ENCODE results near the gene ETS1. TPM values are rescaled to one million over a fixed set of nuclear protein-coding genes. Genes with fewer than 3 reads are reported as not detected.

ETS1 gene
- total RNA-seq, 4 donors from 2014 or later: 46.3 to 70.6 (median 57.6) TPM

- peak in 1 of 2 donors; percentile 25 for DNase-seq (ENCODE audit: low spot score in 2 of 2)
- no peaks in the 10 kb centered on the region for H3K27me3 ChIP-seq
- H3K36me3 ChIP-seq: no peaks in the 10 kb centered on the region
- no peak for TF ChIP-seq POLR2A (IDR thresholded peaks at IDR 0.05)
- no peak for TF ChIP-seq CTCF (IDR thresholded peaks at IDR 0.05)
- TF ChIP-seq EP300 (IDR thresholded peaks at IDR 0.05): no peak
- H3K4me1 ChIP-seq: peaks cover 0 to 14% (median 4%) of the 10 kb centered on the region in 4 donors
- no peak overlapping the region for H3K4me3 ChIP-seq
- WGBS, 2 donors: 73 to 79% methylated on average over 8 of the region's 8 CpGs
- peak overlapping the region in 2 of 4 donors; percentile 18 to 54 for H3K27ac ChIP-seq
- H3K9me3 ChIP-seq: no peaks in the 10 kb centered on the region
These were observed 162.5 kb downstream of the ETS1 start for GRCh38 chr11:128424851-128425285.

GRCh38 chr11:128424271-128424711 lies 163.1 kb downstream of the ETS1 start:
- 24 to 30% methylated on average over 8 of the region's 8 CpGs for WGBS, 2 donors
- Histone ChIP-seq H3K4me3 (no peak overlapping the region), H3K27ac (peak overlapping the region in 3 of 4 donors; percentile 18 to 54 (median 25)), H3K9me3 (no peaks in the 10 kb centered on the region), H3K36me3 (no peaks in the 10 kb centered on the region), H3K4me1 (peaks cover 0 to 14% (median 4%) of the 10 kb centered on the region in 4 donors), H3K27me3 (no peaks in the 10 kb centered on the region)
- peak in 1 of 2 donors; percentile 21 for DNase-seq (ENCODE audit: low spot score in 2 of 2)
- TF ChIP-seq POLR2A (IDR thresholded peaks at IDR 0.05): no peak
- TF ChIP-seq EP300 (IDR thresholded peaks at IDR 0.05): no peak
- TF ChIP-seq CTCF (IDR thresholded peaks at IDR 0.05): no peak

GRCh38 chr11:128422576-128423370 lies 164.6 kb downstream of the ETS1 start:
- peaks cover 0 to 17% (median 4%) of the 10 kb centered on the region in 4 donors for H3K4me1 ChIP-seq
- no peaks in the 10 kb centered on the region for H3K27me3 ChIP-seq
- no peak overlapping the region for H3K4me3 ChIP-seq
- no peak overlapping the region for H3K27ac ChIP-seq
- TF ChIP-seq POLR2A (IDR thresholded peaks at IDR 0.05): no peak
- no peak for TF ChIP-seq CTCF (IDR thresholded peaks at IDR 0.05)
- TF ChIP-seq EP300 (IDR thresholded peaks at IDR 0.05): no peak
- H3K36me3 ChIP-seq: no peaks in the 10 kb centered on the region
- 85 to 90% methylated on average over 14 to 16 of the region's 16 CpGs for WGBS, 2 donors
- DNase-seq (ENCODE audit: low spot score in 2 of 2): no peak
- H3K9me3 ChIP-seq: no peaks in the 10 kb centered on the region

- no peaks in the 10 kb centered on the region for H3K9me3 ChIP-seq
- WGBS, 2 donors: 87% methylated on average over 6 of the region's 6 CpGs
- no peaks in the 10 kb centered on the region for H3K36me3 ChIP-seq
- no peaks in the 10 kb centered on the region for H3K27me3 ChIP-seq
- no peak for TF ChIP-seq CTCF (IDR thresholded peaks at IDR 0.05)
- TF ChIP-seq EP300 (IDR thresholded peaks at IDR 0.05): no peak
- no peak for TF ChIP-seq POLR2A (IDR thresholded peaks at IDR 0.05)
- H3K27ac ChIP-seq: no peak overlapping the region
- H3K4me3 ChIP-seq: no peak overlapping the region
- H3K4me1 ChIP-seq: peaks cover 0 to 25% (median 4%) of the 10 kb centered on the region in 4 donors
- DNase-seq (ENCODE audit: low spot score in 2 of 2): no peak
These were observed 165.6 kb downstream of the ETS1 start for GRCh38 chr11:128421577-128422330.

GRCh38 chr11:128420951-128421350 lies 166.4 kb downstream of the ETS1 start:
- Histone ChIP-seq H3K4me1 (peaks cover 0 to 25% (median 4%) of the 10 kb centered on the region in 4 donors), H3K4me3 (no peak overlapping the region), H3K27me3 (no peaks in the 10 kb centered on the region), H3K27ac (no peak overlapping the region), H3K36me3 (no peaks in the 10 kb centered on the region), H3K9me3 (no peaks in the 10 kb centered on the region)
- no peak for DNase-seq (ENCODE audit: low spot score in 2 of 2)
- 77 to 81% methylated on average over 4 of the region's 4 CpGs for WGBS, 2 donors
- TF ChIP-seq CTCF (IDR thresholded peaks at IDR 0.05) (no peak), POLR2A (IDR thresholded peaks at IDR 0.05) (no peak), EP300 (IDR thresholded peaks at IDR 0.05) (no peak)
